Progenitor cell of endocrine pancreas (in vitro differentiated cells): ENCODE data around the gene GLB1L3. TPM values are rescaled to one million over a fixed set of nuclear protein-coding genes. Genes with fewer than 3 reads are reported as not detected.
A peak's percentile ranks its signal among the peaks of the same experiment; 100 is the strongest.
"Not testable (repeated sequence)": the region's sequence is repeated elsewhere in the genome, so short reads cannot be mapped to it uniquely, and the experiment has no call there.

Source experiments
- DNase-seq: peaks from one replicate; pipeline ENCODE4 v3.0.0; 2021; ENCODE audit warnings: low spot score; ENCODE audit not compliant: unreplicated experiment
- H3K27ac Mint-ChIP-seq: 2 replicates; pipeline ENCODE4 v1.8.0; 2021; ENCODE audit warnings: mild to moderate bottlenecking, moderate library complexity, mixed read lengths
- H3K27me3 Mint-ChIP-seq: 2 replicates; pipeline ENCODE4 v1.8.0; 2021; ENCODE audit warnings: mixed read lengths
- H3K36me3 Mint-ChIP-seq: 2 replicates; pipeline ENCODE4 v1.8.0; 2022; ENCODE audit warnings: mixed read lengths; ENCODE audit not compliant: insufficient read depth
- H3K4me1 Mint-ChIP-seq: 2 replicates; pipeline ENCODE4 v1.8.0; 2021; ENCODE audit warnings: low read depth, mixed read lengths
- H3K4me3 Mint-ChIP-seq: 2 replicates; pipeline ENCODE4 v1.8.0; 2021; ENCODE audit warnings: low read depth, mild to moderate bottlenecking, moderate library complexity, mixed read lengths
- H3K9me3 Mint-ChIP-seq: 2 replicates; pipeline ENCODE4 v1.8.0; 2021; ENCODE audit warnings: low read depth, mixed read lengths
- CTCF ChIP-seq: fragments of 200-600 bp; sonication (generic); IDR thresholded peaks from one replicate; pipeline ENCODE4 v1.5.0; 2021; ENCODE audit warnings: antibody characterized with exemption, mild to moderate bottlenecking; ENCODE audit not compliant: unreplicated experiment
- total RNA-seq: library from RNA; stranded (reverse); gene quantifications from 2 replicates; pipeline ENCODE4 v1.2.1, GENCODE V29; 2021

The GLB1L3 gene
- total RNA-seq, 1 donor from 2014 or later = not detected

GRCh38 chr11:134275188-134275533 is 1.0 kb upstream of the GLB1L3 start:
- no peak overlapping the region for H3K4me3 Mint-ChIP-seq
- H3K36me3 Mint-ChIP-seq = no peaks in the 10 kb centered on the region
- TF ChIP-seq CTCF = no peak
- H3K4me1 Mint-ChIP-seq = peaks cover 4% of the 10 kb centered on the region
- no peak overlapping the region for H3K27ac Mint-ChIP-seq
- DNase-seq = no peak
- H3K27me3 Mint-ChIP-seq = peaks cover 87% of the 10 kb centered on the region
- H3K9me3 Mint-ChIP-seq = no peaks in the 10 kb centered on the region

- DNase-seq = no peak
- Mint-ChIP-seq H3K9me3 (no peaks in the 10 kb centered on the region), H3K27ac (no peak overlapping the region), H3K27me3 (peaks cover 84% of the 10 kb centered on the region), H3K4me3 (peak overlapping the region; percentile 63), H3K36me3 (no peaks in the 10 kb centered on the region), H3K4me1 (peaks cover 4% of the 10 kb centered on the region)
- no peak for TF ChIP-seq CTCF
These were observed 410 bp downstream of the GLB1L3 start for GRCh38 chr11:134276396-134277182.

- Mint-ChIP-seq H3K4me3 (peak overlapping the region; percentile 63), H3K4me1 (peaks cover 4% of the 10 kb centered on the region), H3K27ac (no peak overlapping the region), H3K9me3 (no peaks in the 10 kb centered on the region), H3K27me3 (peaks cover 80% of the 10 kb centered on the region), H3K36me3 (no peaks in the 10 kb centered on the region)
- TF ChIP-seq CTCF = no peak
- DNase-seq = no peak
These were observed 1.2 kb downstream of the GLB1L3 start for GRCh38 chr11:134277183-134278001.

- no peaks in the 10 kb centered on the region for H3K36me3 Mint-ChIP-seq
- no peak for TF ChIP-seq CTCF
- H3K4me1 Mint-ChIP-seq = peaks cover 4% of the 10 kb centered on the region
- H3K9me3 Mint-ChIP-seq = no peaks in the 10 kb centered on the region
- H3K27me3 Mint-ChIP-seq = peaks cover 73% of the 10 kb centered on the region
- DNase-seq = no peak
- no peak overlapping the region for H3K27ac Mint-ChIP-seq
- no peak overlapping the region for H3K4me3 Mint-ChIP-seq
These were observed 2.2 kb downstream of the GLB1L3 start for GRCh38 chr11:134278356-134278755.

GRCh38 chr11:134281635-134282034 is 5.5 kb downstream of the GLB1L3 start:
- not testable (repeated sequence) for H3K9me3 Mint-ChIP-seq, H3K27ac Mint-ChIP-seq, H3K4me1 Mint-ChIP-seq, H3K4me3 Mint-ChIP-seq, H3K36me3 Mint-ChIP-seq, DNase-seq
- H3K27me3 Mint-ChIP-seq = peaks cover 53% of the 10 kb centered on the region
